ENCODE measurements around the gene NMNAT2.
"Not testable (repeated sequence)": the region's sequence is repeated elsewhere in the genome, so short reads cannot be mapped to it uniquely, and the experiment has no call there.

The NMNAT2 gene

DNA sequence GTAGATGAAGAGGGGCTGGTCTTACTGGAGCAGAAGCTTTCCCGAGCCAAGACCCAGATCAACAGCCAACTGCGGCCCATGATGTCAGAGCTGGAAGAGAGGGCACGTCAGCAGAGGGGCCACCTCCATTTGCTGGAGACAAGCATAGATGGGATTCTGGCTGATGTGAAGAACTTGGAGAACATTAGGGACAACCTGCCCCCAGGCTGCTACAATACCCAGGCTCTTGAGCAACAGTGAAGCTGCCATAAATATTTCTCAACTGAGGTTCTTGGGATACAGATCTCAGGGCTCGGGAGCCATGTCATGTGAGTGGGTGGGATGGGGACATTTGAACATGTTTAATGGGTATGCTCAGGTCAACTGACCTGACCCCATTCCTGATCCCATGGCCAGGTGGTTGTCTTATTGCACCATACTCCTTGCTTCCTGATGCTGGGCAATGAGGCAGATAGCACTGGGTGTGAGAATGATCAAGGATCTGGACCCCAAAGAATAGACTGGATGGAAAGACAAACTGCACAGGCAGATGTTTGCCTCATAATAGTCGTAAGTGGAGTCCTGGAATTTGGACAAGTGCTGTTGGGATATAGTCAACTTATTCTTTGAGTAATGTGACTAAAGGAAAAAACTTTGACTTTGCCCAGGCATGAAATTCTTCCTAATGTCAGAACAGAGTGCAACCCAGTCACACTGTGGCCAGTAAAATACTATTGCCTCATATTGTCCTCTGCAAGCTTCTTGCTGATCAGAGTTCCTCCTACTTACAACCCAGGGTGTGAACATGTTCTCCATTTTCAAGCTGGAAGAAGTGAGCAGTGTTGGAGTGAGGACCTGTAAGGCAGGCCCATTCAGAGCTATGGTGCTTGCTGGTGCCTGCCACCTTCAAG lies 174.8 kb downstream of the NMNAT2 start:
- no peak for DNase-seq (ENCODE audit: low read depth, low spot score)
- in situ Hi-C loops (cut with HindIII; ENCODE audit: low sequenced_read_pairs), result no loop called here
- no peak overlapping the region for H3K4me3 ChIP-seq (ENCODE audit: low read depth, low read length)
- TF ChIP-seq, protein P1, sequence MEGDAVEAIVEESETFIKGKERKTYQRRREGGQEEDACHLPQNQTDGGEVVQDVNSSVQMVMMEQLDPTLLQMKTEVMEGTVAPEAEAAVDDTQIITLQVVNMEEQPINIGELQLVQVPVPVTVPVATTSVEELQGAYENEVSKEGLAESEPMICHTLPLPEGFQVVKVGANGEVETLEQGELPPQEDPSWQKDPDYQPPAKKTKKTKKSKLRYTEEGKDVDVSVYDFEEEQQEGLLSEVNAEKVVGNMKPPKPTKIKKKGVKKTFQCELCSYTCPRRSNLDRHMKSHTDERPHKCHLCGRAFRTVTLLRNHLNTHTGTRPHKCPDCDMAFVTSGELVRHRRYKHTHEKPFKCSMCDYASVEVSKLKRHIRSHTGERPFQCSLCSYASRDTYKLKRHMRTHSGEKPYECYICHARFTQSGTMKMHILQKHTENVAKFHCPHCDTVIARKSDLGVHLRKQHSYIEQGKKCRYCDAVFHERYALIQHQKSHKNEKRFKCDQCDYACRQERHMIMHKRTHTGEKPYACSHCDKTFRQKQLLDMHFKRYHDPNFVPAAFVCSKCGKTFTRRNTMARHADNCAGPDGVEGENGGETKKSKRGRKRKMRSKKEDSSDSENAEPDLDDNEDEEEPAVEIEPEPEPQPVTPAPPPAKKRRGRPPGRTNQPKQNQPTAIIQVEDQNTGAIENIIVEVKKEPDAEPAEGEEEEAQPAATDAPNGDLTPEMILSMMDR (IDR thresholded peaks at IDR 0.05; ENCODE audit: low read depth, low read length), result no peak

DNA sequence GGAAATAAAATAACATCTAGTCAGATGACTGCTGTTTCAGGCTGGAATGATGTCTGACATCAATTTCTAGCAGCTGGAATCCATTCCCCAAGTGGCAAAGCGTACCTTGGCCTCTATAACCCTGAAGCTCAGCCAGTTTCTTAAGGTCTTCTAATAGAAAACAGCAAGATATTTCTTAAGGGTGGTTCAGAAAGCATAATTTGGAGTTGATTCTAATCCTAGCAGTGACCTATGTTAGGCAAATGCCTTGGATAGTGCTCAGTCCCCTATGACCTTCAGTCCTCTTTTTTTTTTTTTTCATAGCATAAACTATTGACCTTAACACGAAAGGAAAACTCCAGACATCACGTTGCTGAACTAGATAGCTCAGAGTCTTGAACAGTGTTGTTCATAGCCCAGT lies 175.6 kb downstream of the NMNAT2 start:
- H3K4me3 ChIP-seq (ENCODE audit: low read depth, low read length), result no peak overlapping the region
- no peak for DNase-seq (ENCODE audit: low read depth, low spot score)
- in situ Hi-C loops (cut with HindIII; ENCODE audit: low sequenced_read_pairs), result no loop called here
- TF ChIP-seq, protein P1 (IDR thresholded peaks at IDR 0.05; ENCODE audit: low read depth, low read length), result no peak

DNA sequence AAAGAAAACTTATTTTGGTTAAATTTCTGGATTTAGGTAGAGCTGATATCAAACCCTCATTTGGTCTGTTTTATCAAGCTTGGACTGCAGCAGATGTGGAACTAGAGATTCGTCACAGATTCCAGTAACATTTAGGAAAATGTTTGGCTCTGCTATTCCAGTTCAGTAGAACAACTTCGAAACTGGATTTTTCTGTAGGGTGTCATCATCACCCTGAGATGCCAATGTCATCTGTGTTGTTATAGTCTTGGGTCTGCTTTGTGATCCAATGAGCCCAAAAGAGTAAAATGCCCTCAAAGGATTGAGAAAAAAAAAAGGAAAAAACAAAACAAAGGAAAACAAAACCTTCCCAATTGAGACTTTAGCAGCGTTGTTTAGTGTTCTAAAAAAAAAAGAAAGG lies 176.7 kb downstream of the NMNAT2 start:
- in situ Hi-C loops (cut with HindIII; ENCODE audit: low sequenced_read_pairs), result no loop called here
- no peak for DNase-seq (ENCODE audit: low read depth, low spot score)
- H3K4me3 ChIP-seq (ENCODE audit: low read depth, low read length), result no peak overlapping the region
- TF ChIP-seq, protein P1 (IDR thresholded peaks at IDR 0.05; ENCODE audit: low read depth, low read length), result no peak

DNA sequence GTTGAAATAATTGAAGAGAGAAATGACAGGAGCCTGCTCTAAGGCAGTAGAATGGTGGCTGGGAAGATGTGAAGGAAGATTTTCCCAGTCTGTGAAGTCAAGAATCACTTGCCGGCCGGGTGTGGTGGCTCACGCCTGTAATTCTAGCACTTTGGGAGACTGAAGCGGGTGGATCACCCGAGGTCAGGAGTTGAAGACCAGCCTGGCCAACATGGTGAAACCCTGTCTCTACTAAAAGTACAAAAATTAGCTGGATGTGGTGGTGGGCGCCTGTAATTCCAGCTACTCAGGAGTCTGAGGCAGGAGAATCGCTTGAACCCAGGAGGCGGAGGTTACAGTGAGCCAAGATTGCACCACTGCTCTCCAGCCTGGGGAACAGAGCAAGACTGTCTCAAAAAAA lies 177.3 kb downstream of the NMNAT2 start:
- H3K4me3 ChIP-seq (ENCODE audit: low read depth, low read length); DNase-seq (ENCODE audit: low read depth, low spot score); in situ Hi-C loops (cut with HindIII; ENCODE audit: low sequenced_read_pairs): not testable (repeated sequence)

DNA sequence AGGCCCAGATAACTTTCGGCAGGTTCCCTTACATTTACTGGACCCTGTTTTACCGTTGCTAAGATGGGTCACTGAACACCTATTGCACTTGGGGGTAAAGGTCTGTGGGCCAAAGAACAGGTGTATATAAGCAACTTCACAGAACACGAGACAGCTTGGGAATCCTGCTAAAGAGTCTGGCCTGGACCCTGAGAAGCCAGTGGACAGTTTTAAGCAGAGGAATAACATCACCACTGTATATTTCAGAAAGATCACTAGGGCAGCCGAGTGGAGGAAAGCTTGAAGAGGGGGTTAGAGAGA lies 177.7 kb downstream of the NMNAT2 start:
- TF ChIP-seq, protein P1 (IDR thresholded peaks at IDR 0.05; ENCODE audit: low read depth, low read length), result no peak
- in situ Hi-C loops (cut with HindIII; ENCODE audit: low sequenced_read_pairs), result no loop called here
- DNase-seq (ENCODE audit: low read depth, low spot score), result no peak
- H3K4me3 ChIP-seq (ENCODE audit: low read depth, low read length), result no peak overlapping the region

DNA sequence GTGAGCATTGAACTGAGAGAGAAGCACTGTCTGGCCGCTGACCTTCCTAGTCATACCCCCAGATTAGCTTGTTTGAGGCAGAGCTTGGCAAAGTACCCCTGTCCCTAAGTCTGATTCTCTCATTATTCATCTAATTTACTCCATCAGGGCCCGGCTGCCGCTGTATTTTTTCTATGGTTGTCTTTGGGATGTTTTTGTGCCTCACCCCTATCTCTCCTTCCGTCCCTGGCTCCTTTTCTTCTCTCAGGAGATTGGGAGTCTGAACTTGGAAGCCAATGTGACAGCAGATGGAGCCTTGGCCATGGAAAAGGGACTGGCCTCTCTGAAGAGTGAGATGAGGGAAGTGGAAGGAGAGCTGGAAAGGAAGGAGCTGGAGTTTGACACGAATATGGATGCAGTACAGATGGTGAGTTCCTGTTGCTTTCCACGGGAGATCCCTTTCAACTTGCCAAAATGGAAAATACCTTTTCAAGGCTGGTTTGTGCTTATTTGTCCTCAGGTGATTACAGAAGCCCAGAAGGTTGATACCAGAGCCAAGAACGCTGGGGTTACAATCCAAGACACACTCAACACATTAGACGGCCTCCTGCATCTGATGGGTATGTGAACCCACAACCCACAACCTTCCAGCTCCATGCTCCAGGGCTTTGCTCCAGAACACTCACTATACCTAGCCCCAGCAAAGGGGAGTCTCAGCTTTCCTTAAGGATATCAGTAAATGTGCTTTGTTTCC lies 178.2 kb downstream of the NMNAT2 start:
- in situ Hi-C loops (cut with HindIII; ENCODE audit: low sequenced_read_pairs), result no loop called here
- no peak for DNase-seq (ENCODE audit: low read depth, low spot score)
- TF ChIP-seq, protein P1 (IDR thresholded peaks at IDR 0.05; ENCODE audit: low read depth, low read length), result no peak
- H3K4me3 ChIP-seq (ENCODE audit: low read depth, low read length), result no peak overlapping the region

DNA sequence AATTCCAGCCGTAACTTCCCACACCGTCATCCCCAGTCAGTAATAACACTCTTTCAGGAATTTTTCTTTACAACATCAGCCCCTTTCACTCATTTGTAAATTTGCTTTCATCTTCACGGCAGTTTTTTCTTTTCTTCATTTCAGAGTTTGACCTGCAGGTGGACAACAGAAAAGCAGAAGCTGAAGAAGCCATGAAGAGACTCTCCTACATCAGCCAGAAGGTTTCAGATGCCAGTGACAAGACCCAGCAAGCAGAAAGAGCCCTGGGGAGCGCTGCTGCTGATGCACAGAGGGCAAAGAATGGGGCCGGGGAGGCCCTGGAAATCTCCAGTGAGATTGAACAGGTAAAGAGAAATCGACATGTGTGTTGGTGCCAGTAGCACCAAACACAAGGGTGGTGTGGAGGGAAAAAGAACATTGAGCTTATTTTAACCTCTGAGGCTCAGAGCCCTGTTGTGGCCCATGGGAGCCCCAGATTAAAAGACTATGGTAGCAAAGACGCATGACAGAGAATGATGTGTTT lies 178.9 kb downstream of the NMNAT2 start:
- H3K4me3 ChIP-seq (ENCODE audit: low read depth, low read length), result no peak overlapping the region
- no peak for DNase-seq (ENCODE audit: low read depth, low spot score)
- in situ Hi-C loops (cut with HindIII; ENCODE audit: low sequenced_read_pairs), result no loop called here
- TF ChIP-seq, protein P1 (IDR thresholded peaks at IDR 0.05; ENCODE audit: low read depth, low read length), result no peak
